ENCODE results near the gene ERAP2.
"Not testable (repeated sequence)": the region's sequence is repeated elsewhere in the genome, so short reads cannot be mapped to it uniquely, and the experiment has no call there.

ERAP2 gene

DNA sequence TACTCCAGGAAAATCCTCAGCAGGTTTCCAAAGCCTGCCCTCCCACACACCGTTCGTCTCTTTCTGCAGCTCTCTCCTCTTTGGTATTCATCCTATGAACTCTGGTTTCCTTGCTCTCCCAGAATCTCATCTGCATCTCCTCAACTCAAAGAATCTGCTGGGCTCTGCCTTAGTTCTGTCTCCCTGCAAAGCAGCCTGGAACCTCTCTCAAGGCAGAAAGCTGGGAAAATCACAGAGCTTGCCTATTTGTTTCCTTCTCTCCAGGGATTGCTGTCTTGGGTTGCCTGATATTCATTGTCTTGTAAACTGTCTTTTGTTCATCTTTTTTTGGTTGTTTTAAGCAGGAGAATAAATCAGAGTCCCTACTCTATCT lies 5.3 kb upstream of the ERAP2 start:
- no peak overlapping the region for H3K4me3 ChIP-seq (ENCODE audit: low read depth, low read length)
- no peak for DNase-seq (ENCODE audit: low read depth)
- TF ChIP-seq, protein P1, sequence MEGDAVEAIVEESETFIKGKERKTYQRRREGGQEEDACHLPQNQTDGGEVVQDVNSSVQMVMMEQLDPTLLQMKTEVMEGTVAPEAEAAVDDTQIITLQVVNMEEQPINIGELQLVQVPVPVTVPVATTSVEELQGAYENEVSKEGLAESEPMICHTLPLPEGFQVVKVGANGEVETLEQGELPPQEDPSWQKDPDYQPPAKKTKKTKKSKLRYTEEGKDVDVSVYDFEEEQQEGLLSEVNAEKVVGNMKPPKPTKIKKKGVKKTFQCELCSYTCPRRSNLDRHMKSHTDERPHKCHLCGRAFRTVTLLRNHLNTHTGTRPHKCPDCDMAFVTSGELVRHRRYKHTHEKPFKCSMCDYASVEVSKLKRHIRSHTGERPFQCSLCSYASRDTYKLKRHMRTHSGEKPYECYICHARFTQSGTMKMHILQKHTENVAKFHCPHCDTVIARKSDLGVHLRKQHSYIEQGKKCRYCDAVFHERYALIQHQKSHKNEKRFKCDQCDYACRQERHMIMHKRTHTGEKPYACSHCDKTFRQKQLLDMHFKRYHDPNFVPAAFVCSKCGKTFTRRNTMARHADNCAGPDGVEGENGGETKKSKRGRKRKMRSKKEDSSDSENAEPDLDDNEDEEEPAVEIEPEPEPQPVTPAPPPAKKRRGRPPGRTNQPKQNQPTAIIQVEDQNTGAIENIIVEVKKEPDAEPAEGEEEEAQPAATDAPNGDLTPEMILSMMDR (IDR thresholded peaks at IDR 0.05; ENCODE audit: control insufficient read depth, extremely low read depth, insufficient read depth): no peak

GRCh38 chr5:96871686-96872085 lies 4.6 kb upstream of the ERAP2 start:
- DNase-seq (ENCODE audit: low read depth): no peak
- no peak overlapping the region for H3K4me3 ChIP-seq (ENCODE audit: low read depth, low read length)
- TF ChIP-seq, protein P1 (IDR thresholded peaks at IDR 0.05; ENCODE audit: control insufficient read depth, extremely low read depth, insufficient read depth): no peak

- no peak for DNase-seq (ENCODE audit: low read depth)
- TF ChIP-seq, protein P1 (IDR thresholded peaks at IDR 0.05; ENCODE audit: control insufficient read depth, extremely low read depth, insufficient read depth): no peak
- H3K4me3 ChIP-seq (ENCODE audit: low read depth, low read length): no peak overlapping the region
Observed at GRCh38 chr5:96873449-96873848, 2.9 kb upstream of the ERAP2 start.

GRCh38 chr5:96874631-96875030 lies 1.7 kb upstream of the ERAP2 start:
- no peak overlapping the region for H3K4me3 ChIP-seq (ENCODE audit: low read depth, low read length)
- TF ChIP-seq, protein P1 (IDR thresholded peaks at IDR 0.05; ENCODE audit: control insufficient read depth, extremely low read depth, insufficient read depth): no peak
- no peak for DNase-seq (ENCODE audit: low read depth)

GRCh38 chr5:96875791-96876291 lies 459 bp upstream of the ERAP2 start:
- TF ChIP-seq, protein P1 (IDR thresholded peaks at IDR 0.05; ENCODE audit: control insufficient read depth, extremely low read depth, insufficient read depth): no peak
- peak overlapping the region; percentile 65 for H3K4me3 ChIP-seq (ENCODE audit: low read depth, low read length)
- no peak for DNase-seq (ENCODE audit: low read depth)

DNA sequence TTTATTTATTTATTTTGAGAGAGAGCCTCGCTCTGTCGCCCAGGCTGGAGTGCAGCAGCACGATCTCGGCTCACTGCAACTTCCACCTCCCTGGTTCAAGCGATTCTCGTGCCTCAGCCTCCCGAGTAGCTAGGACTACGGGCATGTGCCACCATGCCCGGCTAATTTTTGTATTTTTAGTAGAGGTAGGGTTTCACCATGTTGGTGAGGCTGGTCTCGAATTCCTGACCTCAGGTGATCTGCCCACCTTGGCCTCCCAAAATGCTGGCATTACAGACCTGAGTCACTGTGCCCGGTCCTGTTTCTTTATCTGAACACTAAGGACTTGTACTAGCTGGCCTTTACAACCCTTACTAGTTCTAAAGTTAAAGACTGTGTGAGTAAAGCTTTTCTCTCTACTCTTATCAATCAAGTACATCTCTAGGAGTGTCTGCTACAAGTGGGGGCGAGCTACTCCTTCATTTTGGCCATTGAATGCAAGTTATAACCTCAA lies 723 bp downstream of the ERAP2 start:
- peak overlapping the region; percentile 65 for H3K4me3 ChIP-seq (ENCODE audit: low read depth, low read length)
- DNase-seq (ENCODE audit: low read depth): not testable (repeated sequence)

GRCh38 chr5:96879665-96880064 lies 3.4 kb downstream of the ERAP2 start:
- no peak for DNase-seq (ENCODE audit: low read depth)
- H3K4me3 ChIP-seq (ENCODE audit: low read depth, low read length): no peak overlapping the region
- TF ChIP-seq, protein P1 (IDR thresholded peaks at IDR 0.05; ENCODE audit: control insufficient read depth, extremely low read depth, insufficient read depth): no peak

Measured in LNCaP clone FGC (cell line).